EH (cell line): ENCODE data around the gene PARP16.
A peak's percentile ranks its signal among the peaks of the same experiment; 100 is the strongest.

Source experiments
- DNase-seq: peaks from one replicate; pipeline ENCODE4 v3.0.0-alpha.2; 2015; ENCODE audit warnings: low read depth

The PARP16 gene, protein sequence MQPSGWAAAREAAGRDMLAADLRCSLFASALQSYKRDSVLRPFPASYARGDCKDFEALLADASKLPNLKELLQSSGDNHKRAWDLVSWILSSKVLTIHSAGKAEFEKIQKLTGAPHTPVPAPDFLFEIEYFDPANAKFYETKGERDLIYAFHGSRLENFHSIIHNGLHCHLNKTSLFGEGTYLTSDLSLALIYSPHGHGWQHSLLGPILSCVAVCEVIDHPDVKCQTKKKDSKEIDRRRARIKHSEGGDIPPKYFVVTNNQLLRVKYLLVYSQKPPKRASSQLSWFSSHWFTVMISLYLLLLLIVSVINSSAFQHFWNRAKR

GRCh38 chr15:65286704-65287519 is at the start of gene PARP16:
Gene PARP16 (minus strand): TSS chr15:65286883. CDS start chr15:65286426, 457 bp downstream.
- peak; percentile 85 for DNase-seq

- no peak for DNase-seq
Observed at GRCh38 chr15:65335278-65336055, 48.8 kb upstream of the PARP16 start.

GRCh38 chr15:65334586-65335231 is 48.0 kb upstream of the PARP16 start:
- no peak for DNase-seq

GRCh38 chr15:65333856-65334255 is 47.2 kb upstream of the PARP16 start:
- no peak for DNase-seq

GRCh38 chr15:65333148-65333820 is 46.6 kb upstream of the PARP16 start:
- no peak for DNase-seq

- DNase-seq = no peak
Observed at GRCh38 chr15:65332391-65333147, 45.9 kb upstream of the PARP16 start.

- DNase-seq = no peak
Observed at GRCh38 chr15:65331811-65332210, 45.1 kb upstream of the PARP16 start.

- no peak for DNase-seq
Observed at GRCh38 chr15:65330934-65331645, 44.4 kb upstream of the PARP16 start.

- no peak for DNase-seq
Observed at GRCh38 chr15:65329984-65330735, 43.5 kb upstream of the PARP16 start.

- no peak for DNase-seq
Observed at GRCh38 chr15:65329288-65329983, 42.8 kb upstream of the PARP16 start.

DNA sequence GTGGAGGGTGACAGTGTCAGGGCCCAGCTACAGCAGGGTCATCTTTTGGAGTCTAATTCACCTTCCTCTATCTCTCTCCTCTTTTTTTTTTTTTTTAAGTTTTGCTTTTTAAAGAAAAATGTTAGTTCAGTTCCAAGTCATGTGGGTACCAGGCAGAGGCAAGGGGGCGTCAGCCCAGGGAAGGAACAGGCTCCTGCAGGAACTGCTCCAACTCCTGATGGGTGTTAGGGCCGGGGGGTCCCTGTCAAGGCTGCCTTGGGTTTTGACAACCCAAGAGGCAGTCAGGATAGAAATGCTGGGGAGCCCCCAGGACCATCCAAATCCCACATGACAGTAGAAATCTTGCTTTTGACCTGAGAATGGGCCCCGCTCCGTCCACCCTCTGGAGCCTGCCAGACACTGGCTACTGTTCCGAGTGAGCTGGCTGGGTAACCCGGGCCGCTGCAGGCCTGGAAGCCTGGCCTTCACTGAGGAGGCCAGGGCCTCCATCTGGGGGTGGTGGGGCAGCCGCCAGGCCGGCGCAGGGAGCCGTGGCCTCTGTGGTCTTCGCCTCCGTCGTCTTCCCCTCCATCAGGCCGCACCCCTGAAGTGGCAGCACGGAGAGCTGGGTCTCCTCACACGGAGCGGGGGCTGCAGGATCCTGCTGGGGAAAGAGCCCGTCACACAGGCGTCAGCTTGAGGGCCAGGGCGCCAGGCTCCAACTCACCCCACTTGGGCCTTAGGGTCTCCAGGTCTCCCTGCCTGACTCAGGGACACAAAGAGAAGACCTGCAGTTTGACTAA is 42.0 kb upstream of the PARP16 start:
- DNase-seq = no peak

GRCh38 chr15:65327651-65328393 is 41.1 kb upstream of the PARP16 start:
- DNase-seq = no peak

DNA sequence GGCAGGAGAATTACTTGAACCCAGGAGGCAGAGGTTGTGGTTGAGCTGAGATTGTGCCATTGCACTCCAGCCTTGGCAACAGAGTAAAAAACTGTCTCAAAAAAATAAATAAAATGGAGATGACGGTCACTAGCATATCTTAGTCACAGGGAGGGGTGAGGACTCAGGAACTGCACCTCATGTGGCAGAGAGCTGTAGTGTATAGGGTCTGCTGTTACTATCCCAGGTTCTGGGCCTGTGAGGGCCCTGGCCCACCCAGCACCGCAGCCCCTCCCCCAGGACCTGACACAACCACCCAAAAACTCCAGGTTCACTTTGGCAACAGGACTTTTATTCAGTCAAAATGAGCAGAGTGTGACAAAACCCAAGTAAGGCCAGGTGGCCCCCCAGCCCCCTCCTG is 40.1 kb upstream of the PARP16 start:
- DNase-seq = no peak

DNA sequence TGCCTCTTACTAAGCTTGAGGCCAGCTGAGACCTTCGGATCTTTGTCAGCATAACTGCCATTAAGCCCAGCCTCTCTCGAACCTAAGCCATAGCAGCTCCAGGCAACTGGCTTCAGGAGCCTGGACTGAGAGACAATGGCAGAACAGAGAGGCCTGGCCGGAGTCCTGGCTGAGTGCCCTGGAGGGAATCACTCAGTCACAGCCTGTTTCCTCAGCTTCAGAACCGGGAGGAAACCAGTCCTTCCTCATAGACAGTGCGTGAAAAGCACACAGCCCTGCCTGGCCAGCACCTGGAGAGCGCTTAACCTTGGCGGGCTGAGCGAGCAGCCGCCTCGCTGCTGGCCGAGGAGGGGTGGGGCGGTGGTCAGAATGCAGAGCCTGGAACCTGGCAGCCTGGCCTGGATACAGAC is 39.4 kb upstream of the PARP16 start:
- peak; percentile 25 for DNase-seq

DNA sequence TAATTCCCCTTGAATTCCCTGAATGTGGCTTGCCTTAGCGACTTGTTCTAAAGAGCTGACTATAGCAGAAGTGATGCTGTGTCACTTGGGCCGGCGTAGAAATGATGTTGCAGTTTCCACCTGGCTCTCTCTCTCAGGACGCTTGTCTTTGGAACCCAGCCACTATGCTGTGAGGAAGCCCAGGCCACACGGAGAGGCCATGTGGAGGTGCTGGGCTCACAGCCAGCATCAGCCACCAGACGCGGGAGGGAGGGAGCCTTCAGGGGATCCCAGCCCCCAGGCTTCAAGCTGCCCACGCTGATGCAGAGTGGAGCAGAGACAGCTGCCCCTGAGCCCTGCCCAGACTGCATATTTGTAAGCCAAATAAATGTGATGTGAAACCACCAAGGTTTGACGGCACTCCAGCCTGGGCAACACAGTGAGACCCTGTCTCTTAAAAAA is 36.4 kb upstream of the PARP16 start:
- DNase-seq = peak; percentile 41

GRCh38 chr15:65318870-65319356 is 32.2 kb upstream of the PARP16 start:
- DNase-seq = peak; percentile 81

DNA sequence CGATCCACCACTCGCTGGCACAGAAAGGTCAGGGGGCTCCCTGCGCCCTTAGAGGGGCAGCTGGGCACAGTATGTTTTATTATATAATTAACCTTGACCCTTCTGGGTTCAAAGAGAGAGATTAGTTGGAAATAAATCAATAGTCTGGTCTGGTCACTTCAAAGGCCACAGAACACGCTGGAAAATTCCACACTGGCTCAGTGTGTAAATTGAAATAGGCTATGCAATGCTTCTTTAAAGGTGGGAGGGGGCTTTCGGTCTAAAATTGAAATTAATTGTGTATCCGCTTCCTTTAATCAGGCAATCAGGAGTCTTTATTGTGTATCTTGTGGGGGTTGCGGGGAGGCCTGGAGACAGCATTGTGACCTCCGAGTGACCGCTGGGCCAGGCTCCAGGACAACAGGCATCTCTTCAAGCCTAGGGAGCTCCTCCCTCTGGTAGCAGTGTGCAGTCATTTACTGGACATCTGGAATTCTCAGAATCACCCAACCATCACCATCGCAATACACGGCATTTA is 25.8 kb upstream of the PARP16 start:
- peak; percentile 14 for DNase-seq
